HG02973 (cell line): ENCODE data around the gene CAPN3.

Source experiments
- ATAC-seq: cut with Tn5 transposase; IDR thresholded peaks from one replicate; pipeline ENCODE4 v1.9.1; 2021; ENCODE audit warnings: moderate library complexity; ENCODE audit not compliant: unreplicated experiment

The CAPN3 gene

GRCh38 chr15:42449770-42450424 lies 90.6 kb downstream of the CAPN3 start:
- ATAC-seq = no peak

- no peak for ATAC-seq
Measured at GRCh38 chr15:42450425-42450790, 91.1 kb downstream of the CAPN3 start.

- ATAC-seq = no peak
Measured at GRCh38 chr15:42453826-42454225, 94.5 kb downstream of the CAPN3 start.

- ATAC-seq = no peak
Measured at GRCh38 chr15:42456531-42456930, 97.2 kb downstream of the CAPN3 start.

DNA sequence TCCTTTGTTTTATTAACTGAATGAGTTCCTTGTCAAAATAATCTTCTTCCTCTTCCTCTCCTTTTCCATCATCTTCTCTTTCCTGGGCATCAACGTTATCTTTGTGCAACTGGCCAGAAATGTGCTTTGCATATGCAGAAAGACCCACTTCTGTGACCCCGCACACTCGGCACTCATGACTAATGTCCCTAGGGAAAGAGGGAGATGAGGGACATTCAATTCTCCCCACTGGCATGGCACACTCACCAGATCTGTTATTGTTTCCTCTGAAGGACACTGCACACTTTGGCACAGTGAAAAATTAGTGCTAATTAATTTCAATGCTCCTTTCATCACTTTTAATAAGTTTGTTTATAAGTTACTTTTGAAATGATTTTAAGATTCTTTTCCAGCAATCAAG lies 97.7 kb downstream of the CAPN3 start:
- ATAC-seq = no peak

GRCh38 chr15:42457445-42458442 lies 98.4 kb downstream of the CAPN3 start:
- ATAC-seq = peak; percentile 77

GRCh38 chr15:42461261-42461660 lies 102.0 kb downstream of the CAPN3 start:
- no peak for ATAC-seq
